ENCODE data around the gene TMEM255A.

TMEM255A gene

DNA sequence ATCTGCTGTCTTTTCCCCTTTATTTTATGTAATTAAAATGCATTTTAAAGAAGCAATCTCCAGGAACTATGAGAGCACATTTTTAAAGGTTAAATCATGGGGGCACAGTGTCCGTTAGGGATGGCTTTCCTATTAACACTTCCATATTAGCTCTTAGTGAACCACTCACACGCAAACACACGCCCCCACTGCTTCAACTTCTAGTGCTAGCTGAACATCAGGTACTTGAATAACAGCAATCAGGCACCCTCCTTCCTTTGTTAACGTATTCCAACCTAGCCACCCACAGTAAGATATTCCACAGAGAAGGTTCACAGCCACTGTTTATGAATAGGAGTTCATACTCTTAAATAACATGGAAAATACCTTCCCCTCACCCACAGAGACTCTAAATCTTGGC, 9.3 kb downstream of the TMEM255A start:
- no peak for DNase-seq (ENCODE audit: low spot score)
- in situ Hi-C loops (cut with MboI; ENCODE audit: low sequenced_read_pairs, unreplicated experiment) = no loop called here
- TF ChIP-seq, protein P1, sequence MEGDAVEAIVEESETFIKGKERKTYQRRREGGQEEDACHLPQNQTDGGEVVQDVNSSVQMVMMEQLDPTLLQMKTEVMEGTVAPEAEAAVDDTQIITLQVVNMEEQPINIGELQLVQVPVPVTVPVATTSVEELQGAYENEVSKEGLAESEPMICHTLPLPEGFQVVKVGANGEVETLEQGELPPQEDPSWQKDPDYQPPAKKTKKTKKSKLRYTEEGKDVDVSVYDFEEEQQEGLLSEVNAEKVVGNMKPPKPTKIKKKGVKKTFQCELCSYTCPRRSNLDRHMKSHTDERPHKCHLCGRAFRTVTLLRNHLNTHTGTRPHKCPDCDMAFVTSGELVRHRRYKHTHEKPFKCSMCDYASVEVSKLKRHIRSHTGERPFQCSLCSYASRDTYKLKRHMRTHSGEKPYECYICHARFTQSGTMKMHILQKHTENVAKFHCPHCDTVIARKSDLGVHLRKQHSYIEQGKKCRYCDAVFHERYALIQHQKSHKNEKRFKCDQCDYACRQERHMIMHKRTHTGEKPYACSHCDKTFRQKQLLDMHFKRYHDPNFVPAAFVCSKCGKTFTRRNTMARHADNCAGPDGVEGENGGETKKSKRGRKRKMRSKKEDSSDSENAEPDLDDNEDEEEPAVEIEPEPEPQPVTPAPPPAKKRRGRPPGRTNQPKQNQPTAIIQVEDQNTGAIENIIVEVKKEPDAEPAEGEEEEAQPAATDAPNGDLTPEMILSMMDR (IDR thresholded peaks at IDR 0.05; ENCODE audit: borderline replicate concordance, control extremely low read depth, extremely low read depth, insufficient read depth, missing control alignments) = no peak

- TF ChIP-seq, protein P1 (IDR thresholded peaks at IDR 0.05; ENCODE audit: borderline replicate concordance, control extremely low read depth, extremely low read depth, insufficient read depth, missing control alignments) = no peak
- DNase-seq (ENCODE audit: low spot score) = no peak
- in situ Hi-C loops (cut with MboI; ENCODE audit: low sequenced_read_pairs, unreplicated experiment) = no loop called here
These were observed 9.8 kb downstream of the TMEM255A start for GRCh38 chrX:120301497-120301896.

DNA sequence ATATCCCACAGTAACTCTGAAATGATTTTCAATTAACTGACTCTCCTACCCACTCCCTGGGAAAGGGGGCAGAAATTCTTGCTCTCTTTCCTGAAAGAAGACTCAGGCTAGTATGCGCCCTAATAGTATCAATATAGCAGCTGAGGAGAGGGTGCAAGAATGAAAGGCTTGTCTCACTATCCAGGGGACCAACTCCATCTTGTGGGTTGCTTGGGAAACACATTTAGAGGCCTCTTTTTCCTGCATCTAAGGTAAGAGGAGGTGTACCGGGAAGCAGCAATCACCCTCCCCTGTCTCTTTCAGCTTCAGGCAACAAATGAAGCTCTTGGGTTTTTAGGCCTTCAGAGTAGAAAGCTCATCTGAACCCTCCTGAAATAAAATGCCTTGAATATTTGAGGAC, 11.3 kb downstream of the TMEM255A start:
- in situ Hi-C loops (cut with MboI; ENCODE audit: low sequenced_read_pairs, unreplicated experiment) = no loop called here
- TF ChIP-seq, protein P1 (IDR thresholded peaks at IDR 0.05; ENCODE audit: borderline replicate concordance, control extremely low read depth, extremely low read depth, insufficient read depth, missing control alignments) = no peak
- DNase-seq (ENCODE audit: low spot score) = no peak

DNA sequence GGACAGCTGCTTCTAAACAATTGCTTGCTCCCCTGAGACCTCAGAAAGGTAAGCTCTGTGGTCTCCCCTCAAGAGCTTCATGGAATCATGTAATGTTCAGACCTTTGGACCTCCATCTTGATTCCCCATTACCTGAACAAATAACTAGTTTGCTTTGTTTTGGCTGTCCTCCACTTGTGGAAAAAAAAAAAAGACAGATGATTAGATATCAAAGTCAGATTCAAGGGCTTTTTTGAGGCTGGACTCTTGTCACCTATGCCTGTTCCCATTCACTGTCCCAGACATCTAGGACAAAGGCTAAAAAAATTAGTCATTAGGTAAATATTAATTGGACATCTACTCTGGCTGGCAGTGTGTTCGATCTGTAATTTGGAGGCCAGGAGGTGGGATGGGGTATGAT, 13.3 kb downstream of the TMEM255A start:
- no peak for DNase-seq (ENCODE audit: low spot score)
- TF ChIP-seq, protein P1 (IDR thresholded peaks at IDR 0.05; ENCODE audit: borderline replicate concordance, control extremely low read depth, extremely low read depth, insufficient read depth, missing control alignments) = no peak
- in situ Hi-C loops (cut with MboI; ENCODE audit: low sequenced_read_pairs, unreplicated experiment) = no loop called here

GRCh38 chrX:120294651-120295050, 16.6 kb downstream of the TMEM255A start:
- TF ChIP-seq, protein P1 (IDR thresholded peaks at IDR 0.05; ENCODE audit: borderline replicate concordance, control extremely low read depth, extremely low read depth, insufficient read depth, missing control alignments) = no peak
- in situ Hi-C loops (cut with MboI; ENCODE audit: low sequenced_read_pairs, unreplicated experiment) = no loop called here
- DNase-seq (ENCODE audit: low spot score) = no peak

DNA sequence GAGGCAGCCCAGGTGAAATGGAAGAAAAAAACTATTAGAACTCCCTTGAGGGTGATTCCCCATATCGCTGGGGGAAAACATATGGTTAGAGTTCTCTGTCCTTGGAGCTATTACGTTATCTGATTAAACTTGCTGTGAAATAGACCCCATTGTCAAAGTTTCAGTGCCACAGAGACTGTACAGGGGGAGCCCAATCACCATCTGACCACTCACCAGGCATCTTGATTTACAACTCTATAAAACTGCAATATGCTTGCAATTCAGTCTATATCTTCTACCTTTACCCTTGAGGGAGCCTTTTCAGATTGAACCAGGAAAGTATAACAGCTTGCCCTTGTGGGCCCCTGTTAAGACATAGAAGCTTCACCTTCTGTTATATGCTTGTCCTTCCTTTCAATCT, 18.2 kb downstream of the TMEM255A start:
- TF ChIP-seq, protein P1 (IDR thresholded peaks at IDR 0.05; ENCODE audit: borderline replicate concordance, control extremely low read depth, extremely low read depth, insufficient read depth, missing control alignments) = no peak
- DNase-seq (ENCODE audit: low spot score) = no peak
- in situ Hi-C loops (cut with MboI; ENCODE audit: low sequenced_read_pairs, unreplicated experiment) = no loop called here

DNA sequence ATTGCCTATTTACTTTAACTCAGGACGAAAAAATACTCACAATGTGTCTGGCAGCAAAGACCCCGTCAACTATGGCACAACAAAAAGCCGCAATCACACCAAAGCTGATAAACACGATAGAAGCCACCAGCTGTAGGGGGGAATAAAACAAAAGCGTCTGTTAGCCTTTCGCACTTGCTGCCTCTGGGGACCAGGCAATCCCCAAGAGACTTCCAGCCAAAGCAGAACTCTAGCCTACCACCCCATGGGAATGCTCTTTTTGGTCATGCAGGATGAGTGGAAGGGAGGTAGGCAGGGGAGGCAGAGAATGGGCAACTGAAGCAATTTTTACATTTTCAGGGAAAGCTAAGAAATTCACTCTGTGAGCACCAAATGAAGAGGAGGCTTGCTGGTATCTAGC, 20.1 kb downstream of the TMEM255A start:
- in situ Hi-C loops (cut with MboI; ENCODE audit: low sequenced_read_pairs, unreplicated experiment) = no loop called here
- no peak for DNase-seq (ENCODE audit: low spot score)
- TF ChIP-seq, protein P1 (IDR thresholded peaks at IDR 0.05; ENCODE audit: borderline replicate concordance, control extremely low read depth, extremely low read depth, insufficient read depth, missing control alignments) = no peak

Data from GM13976 (cell line).